Spleen (tissue), 11 donors: Measurements from ENCODE around the gene PLA2G2A. TPM values are rescaled to one million over a fixed set of nuclear protein-coding genes. Genes with fewer than 3 reads are reported as not detected.

ENCODE experiments used
- DNase-seq: peaks from one replicate; pipeline ENCODE4 v3.0.0-alpha.2; 2020
- H3K27ac ChIP-seq, 8 donors: fragments of 200-600 bp; sonication (generic) in 7 of 8; 1 replicate in 4 of 8; 2 replicates in 4 of 8; pipeline versions ENCODE4 v1.5.0 to v1.8.0; 2016 to 2021; ENCODE audit warnings: inconsistent platforms in 4 of 8, mild to moderate bottlenecking in 4 of 8, moderate library complexity in 1 of 8
- H3K27me3 ChIP-seq, 7 donors: fragments of 200-600 bp; sonication (generic) in 6 of 7; replicated peaks in 1 of 7; 1 replicate in 4 of 7; 2 replicates in 3 of 7; pipeline versions ENCODE4 v1.5.0 to v1.8.0; 2016 to 2021; ENCODE audit warnings: inconsistent platforms in 3 of 7, mild to moderate bottlenecking in 1 of 7
- H3K36me3 ChIP-seq, 6 donors: fragments of 200-600 bp; sonication (generic) in 5 of 6; 1 replicate in 4 of 6; 2 replicates in 2 of 6; pipeline versions ENCODE4 v1.5.0 to v1.8.0; 2016 to 2021; ENCODE audit warnings: inconsistent platforms in 2 of 6
- H3K4me1 ChIP-seq, 6 donors: fragments of 200-600 bp; sonication (generic) in 5 of 6; 1 replicate in 3 of 6; 2 replicates in 3 of 6; pipeline versions ENCODE4 v1.5.0 to v1.8.0; 2016 to 2021; ENCODE audit warnings: inconsistent platforms in 3 of 6
- H3K4me3 ChIP-seq, 8 donors: fragments of 200-600 bp; sonication (generic) in 7 of 8; 1 replicate in 4 of 8; 2 replicates in 4 of 8; pipeline versions ENCODE4 v1.5.0 to v1.8.0; 2016 to 2021; ENCODE audit warnings: inconsistent platforms in 4 of 8, mild to moderate bottlenecking in 4 of 8, moderate library complexity in 2 of 8
- H3K9me3 ChIP-seq, 8 donors: fragments of 200-600 bp; sonication (generic) in 7 of 8; 1 replicate in 4 of 8; 2 replicates in 4 of 8; pipeline versions ENCODE4 v1.5.0 to v1.8.0; 2016 to 2021; ENCODE audit warnings: inconsistent platforms in 4 of 8
- POLR2A ChIP-seq, 3 donors: fragments of 450-650 bp; IDR thresholded peaks; one replicate each; pipeline ENCODE4 v1.5.1; 2017; ENCODE audit warnings: antibody characterized with exemption in 3 of 3, mild to moderate bottlenecking in 1 of 3
- POLR2AphosphoS5 ChIP-seq, 3 donors: sonication (generic); formaldehyde crosslinking; IDR thresholded peaks; one replicate each; pipeline ENCODE4 v1.5.1; 2017; ENCODE audit warnings: antibody characterized with exemption in 3 of 3
- WGBS, 5 donors: extraction: QIAGEN DNeasy Blood & Tissue Kit in 3 of 5; methylation state at CpG; one replicate each; pipeline versions ENCODE4 v1.1.5 to v1.1.7; 2013 to 2018; 5-methylcytosine and 5-hydroxymethylcytosine counted together
- intact Hi-C: fragments of 100-400 bp; cut with DNase I; formaldehyde crosslinking; loops from one replicate; pipeline ENCODE4 v1.15.0; 2023; ENCODE audit warnings: low total_unique reads
- polyA plus RNA-seq, 3 donors: library from polyadenylated mRNA; stranded (reverse); fragments of 200-250 nt; gene quantifications; one replicate each; pipeline ENCODE4 v1.2.1, GENCODE V29; 2013
- total RNA-seq, 7 donors: library from RNA; depleted of rRNA in 3 of 7; stranded (reverse); fragments of >200 nt in 3 of 7; fragmentation: NEBNext Ultra II Directional in 4 of 7; extraction: Animal tissue kit (Norgen Biotek cat#: 25700) in 4 of 7; gene quantifications; one replicate each; pipeline versions ENCODE4 v1.1.0 to v1.2.1, GENCODE V29; 2016 to 2021
- TF ChIP-seq, protein P1 (sequence below), 11 experiments: fragments of 200-600 bp in 7 of 11; fragments of 450-650 bp in 4 of 11; sonication (generic) in 4 of 11; IDR thresholded peaks in 8 of 11; conservative IDR thresholded peaks in 3 of 11; 1 replicate in 7 of 11; 2 replicates in 4 of 11; pipeline versions ENCODE4 v1.4.0 to v1.8.0; 2016 to 2021; ENCODE audit warnings: antibody characterized with exemption in 11 of 11, inconsistent platforms in 4 of 11, mild to moderate bottlenecking in 1 of 11
- donor health status: healthy with polysubstance abuse.
- donor health status: DM: no; HTN: no; CAD: no; lungs with moderate emphysema.
- donor health status: DM: no; HTN: no; CAD: no.
- donor health status: Bipolar disorder and iron deficiency.
- donor health status: healthy.
- donor health status: DM: no; HTN: no; CAD: no.
- donor health status: DM: yes; HTN: yes; CAD: no.

The PLA2G2A gene
- total and polyA plus RNA-seq, 10 donors = 0.26 to 17.8 (median 1.9) TPM; not detected in 5

DNA sequence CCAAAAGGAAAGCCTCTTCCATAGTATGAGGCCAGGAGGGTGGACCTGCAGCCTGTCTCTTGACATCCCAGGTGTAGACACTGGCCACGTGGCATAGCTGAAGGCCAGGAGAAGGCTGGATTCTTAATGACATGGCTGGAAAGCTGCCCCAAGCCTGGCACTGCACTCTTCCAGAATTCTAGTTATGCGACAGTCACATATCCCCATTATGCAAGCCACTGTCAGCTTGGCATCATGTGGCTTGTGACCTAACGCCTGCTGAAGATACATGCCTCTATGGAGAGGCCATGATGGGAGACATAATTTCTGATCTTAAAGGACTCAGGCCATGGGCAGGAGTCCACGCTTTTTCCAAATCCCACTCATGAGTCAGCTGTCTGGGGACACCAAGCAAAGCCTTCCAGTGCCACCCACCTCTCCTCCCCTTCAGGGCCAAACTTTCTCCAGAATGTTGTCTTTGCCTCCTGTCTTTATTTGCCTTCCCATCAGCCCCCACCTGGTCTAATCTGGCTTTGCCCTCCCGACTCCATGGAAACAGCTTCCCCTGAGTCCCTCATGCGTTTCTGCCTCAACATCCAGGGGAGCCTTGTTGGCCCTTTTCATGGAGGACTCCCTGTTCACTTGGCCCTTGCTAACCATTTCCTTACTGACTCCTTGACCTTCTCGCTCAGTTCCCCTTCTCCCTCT lies 3.0 kb downstream of the PLA2G2A start:
- DNase-seq = no peak
- no peaks in the 10 kb centered on the region for H3K9me3 ChIP-seq
- H3K4me3 ChIP-seq = no peak overlapping the region
- intact Hi-C loops = loop anchor here (5.0 kb wide), 1 partner anchor 221 kb away; no protein-coding TSS in a partner anchor
- whole genome bisulfite sequencing, 5 donors = 85 to 91% (median 88%) methylated on average over 6 to 7 of the region's 7 CpGs
- no peak overlapping the region for H3K27ac ChIP-seq
- H3K27me3 ChIP-seq = peaks cover 0 to 18% (median 0%) of the 10 kb centered on the region in 7 donors
- H3K36me3 ChIP-seq = no peaks in the 10 kb centered on the region
- TF ChIP-seq POLR2AphosphoS5 (IDR thresholded peaks at IDR 0.05) = no peak
- TF ChIP-seq, protein P1, sequence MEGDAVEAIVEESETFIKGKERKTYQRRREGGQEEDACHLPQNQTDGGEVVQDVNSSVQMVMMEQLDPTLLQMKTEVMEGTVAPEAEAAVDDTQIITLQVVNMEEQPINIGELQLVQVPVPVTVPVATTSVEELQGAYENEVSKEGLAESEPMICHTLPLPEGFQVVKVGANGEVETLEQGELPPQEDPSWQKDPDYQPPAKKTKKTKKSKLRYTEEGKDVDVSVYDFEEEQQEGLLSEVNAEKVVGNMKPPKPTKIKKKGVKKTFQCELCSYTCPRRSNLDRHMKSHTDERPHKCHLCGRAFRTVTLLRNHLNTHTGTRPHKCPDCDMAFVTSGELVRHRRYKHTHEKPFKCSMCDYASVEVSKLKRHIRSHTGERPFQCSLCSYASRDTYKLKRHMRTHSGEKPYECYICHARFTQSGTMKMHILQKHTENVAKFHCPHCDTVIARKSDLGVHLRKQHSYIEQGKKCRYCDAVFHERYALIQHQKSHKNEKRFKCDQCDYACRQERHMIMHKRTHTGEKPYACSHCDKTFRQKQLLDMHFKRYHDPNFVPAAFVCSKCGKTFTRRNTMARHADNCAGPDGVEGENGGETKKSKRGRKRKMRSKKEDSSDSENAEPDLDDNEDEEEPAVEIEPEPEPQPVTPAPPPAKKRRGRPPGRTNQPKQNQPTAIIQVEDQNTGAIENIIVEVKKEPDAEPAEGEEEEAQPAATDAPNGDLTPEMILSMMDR (IDR thresholded peaks at IDR 0.05 in 8 of 11, conservative IDR thresholded peaks at IDR 0.05 in 3 of 11) = no peak
- no peak for TF ChIP-seq POLR2A (IDR thresholded peaks at IDR 0.05)
- H3K4me1 ChIP-seq = peaks cover 0 to 7% (median 0%) of the 10 kb centered on the region in 6 donors

- intact Hi-C loops = loop anchor here (5.0 kb wide), 1 partner anchor 222 kb away; no protein-coding TSS in a partner anchor
- no peak for DNase-seq
- no peaks in the 10 kb centered on the region for H3K9me3 ChIP-seq
- H3K27ac ChIP-seq = no peak overlapping the region
- no peak overlapping the region for H3K4me3 ChIP-seq
- 53 to 58% (median 56%) methylated on average over 6 of the region's 6 CpGs for WGBS, 5 donors
- H3K27me3 ChIP-seq = peaks cover 0 to 24% (median 0%) of the 10 kb centered on the region in 7 donors
- no peak for TF ChIP-seq POLR2AphosphoS5 (IDR thresholded peaks at IDR 0.05)
- no peak for TF ChIP-seq POLR2A (IDR thresholded peaks at IDR 0.05)
- TF ChIP-seq, protein P1 (IDR thresholded peaks at IDR 0.05 in 8 of 11, conservative IDR thresholded peaks at IDR 0.05 in 3 of 11) = no peak
- no peaks in the 10 kb centered on the region for H3K36me3 ChIP-seq
- peaks cover 0 to 7% (median 0%) of the 10 kb centered on the region in 6 donors for H3K4me1 ChIP-seq
These were observed 3.8 kb downstream of the PLA2G2A start for GRCh38 chr1:19975423-19976193.

- DNase-seq = no peak
- TF ChIP-seq POLR2AphosphoS5 (IDR thresholded peaks at IDR 0.05) = no peak
- TF ChIP-seq, protein P1 (IDR thresholded peaks at IDR 0.05 in 8 of 11, conservative IDR thresholded peaks at IDR 0.05 in 3 of 11) = peak; percentile 37 to 76 (median 56)
- no peak overlapping the region for H3K4me3 ChIP-seq
- intact Hi-C loops = loop anchor here (5.0 kb wide), 2 partner anchors 177 to 222 kb away; no protein-coding TSS in a partner anchor
- no peaks in the 10 kb centered on the region for H3K9me3 ChIP-seq
- WGBS, 5 donors = 18 to 35% (median 31%) methylated on average over 5 of the region's 5 CpGs
- H3K27ac ChIP-seq = no peak overlapping the region
- H3K27me3 ChIP-seq = peaks cover 0 to 28% (median 0%) of the 10 kb centered on the region in 7 donors
- H3K36me3 ChIP-seq = no peaks in the 10 kb centered on the region
- peaks cover 0 to 7% (median 0%) of the 10 kb centered on the region in 6 donors for H3K4me1 ChIP-seq
These were observed 4.5 kb downstream of the PLA2G2A start for GRCh38 chr1:19974822-19975416.
